ENCODE results near the gene GALNT7. TPM values are rescaled to one million over a fixed set of nuclear protein-coding genes. Genes with fewer than 3 reads are reported as not detected.

GALNT7 gene
- polyA plus RNA-seq, 1 donor: 33.8 TPM

DNA sequence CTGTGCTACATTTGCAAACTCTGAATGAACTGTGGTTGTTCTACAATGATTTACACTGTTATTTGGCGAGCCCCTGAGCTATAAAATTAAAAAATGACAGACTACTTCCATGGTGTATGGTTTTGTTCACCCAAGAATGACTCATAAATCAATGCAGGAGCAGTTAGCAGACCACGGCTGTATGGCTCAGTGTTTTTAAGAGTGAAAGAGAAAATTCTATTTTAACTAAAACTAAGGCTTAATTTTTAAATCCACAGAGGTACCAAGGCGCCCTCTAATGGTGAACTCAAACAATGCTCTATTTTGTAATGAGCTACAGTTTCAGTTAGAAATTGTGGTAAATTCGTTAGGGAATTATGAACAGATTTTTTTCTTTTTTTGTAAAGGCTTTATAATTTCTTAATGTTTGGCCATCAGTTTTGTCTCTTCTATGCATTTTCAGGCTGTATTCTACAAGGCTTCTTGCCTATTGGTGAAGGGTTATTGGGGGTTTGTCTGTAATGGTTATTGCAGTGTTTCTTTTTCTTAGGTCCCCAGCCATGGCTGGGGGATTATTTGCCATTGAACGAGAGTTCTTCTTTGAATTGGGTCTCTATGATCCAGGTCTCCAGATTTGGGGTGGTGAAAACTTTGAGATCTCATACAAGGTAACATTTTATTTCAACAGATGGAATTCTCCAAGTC, 133.0 kb downstream of the GALNT7 start:
- no peak for DNase-seq (ENCODE audit: low read depth)

DNA sequence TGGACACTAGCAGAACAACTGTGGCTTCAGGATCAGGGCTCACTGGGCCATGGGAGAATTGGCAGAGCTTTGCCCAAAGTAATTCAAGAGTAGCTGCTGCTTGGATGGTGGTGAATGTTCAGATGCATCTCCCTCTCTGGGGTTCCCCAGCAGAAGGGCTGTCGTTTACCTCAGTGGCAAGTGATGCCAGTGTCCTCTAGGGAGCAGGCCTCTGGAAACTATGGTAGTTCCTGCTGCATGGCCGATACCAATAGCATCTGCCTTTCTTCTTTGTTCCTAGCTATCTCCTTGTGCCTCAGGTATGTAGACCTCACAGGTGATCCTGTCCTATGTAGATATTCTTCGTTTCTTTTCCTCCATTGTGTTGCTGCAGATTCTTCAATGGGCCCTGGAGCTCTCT, 139.2 kb downstream of the GALNT7 start:
- no peak for DNase-seq (ENCODE audit: low read depth)

DNA sequence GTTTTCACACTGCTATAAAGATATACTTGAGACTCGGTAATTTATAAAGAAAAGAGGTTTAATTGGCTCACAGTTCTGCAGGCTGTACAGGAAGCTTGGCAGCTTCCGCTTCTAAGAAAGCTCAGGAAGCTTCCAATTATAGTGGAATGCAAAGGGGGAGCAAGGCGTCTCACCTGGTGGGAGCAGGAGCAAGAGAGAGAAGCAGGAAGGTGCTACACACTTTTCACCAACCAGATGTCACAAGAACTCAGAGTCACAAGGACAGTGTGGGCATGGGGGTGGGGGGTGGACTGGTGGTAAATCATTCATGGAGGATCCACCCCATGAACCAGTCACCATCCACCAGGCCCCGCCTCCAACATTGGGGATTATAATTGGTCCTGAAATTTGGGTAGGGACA, 142.8 kb downstream of the GALNT7 start:
- no peak for DNase-seq (ENCODE audit: low read depth)

DNA sequence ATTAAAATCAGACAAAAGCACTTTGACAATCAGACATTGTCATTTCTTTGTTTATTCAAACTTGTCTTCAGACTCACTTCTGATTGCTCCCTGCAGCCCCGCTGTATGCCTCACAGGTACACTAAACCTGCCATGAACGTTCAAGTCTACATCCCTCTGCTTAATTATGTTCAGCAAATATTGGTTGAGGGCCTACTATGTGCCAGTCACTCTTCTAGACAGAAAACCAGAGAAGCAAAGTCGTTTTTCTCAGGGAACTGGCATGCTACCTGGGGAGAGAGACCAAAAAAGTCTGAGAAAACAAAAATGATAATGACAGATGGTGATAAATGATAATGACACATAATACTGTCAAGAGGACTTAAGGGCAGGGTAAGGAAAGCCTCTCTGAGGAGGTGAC, 146.1 kb downstream of the GALNT7 start:
- DNase-seq (ENCODE audit: low read depth): no peak

DNA sequence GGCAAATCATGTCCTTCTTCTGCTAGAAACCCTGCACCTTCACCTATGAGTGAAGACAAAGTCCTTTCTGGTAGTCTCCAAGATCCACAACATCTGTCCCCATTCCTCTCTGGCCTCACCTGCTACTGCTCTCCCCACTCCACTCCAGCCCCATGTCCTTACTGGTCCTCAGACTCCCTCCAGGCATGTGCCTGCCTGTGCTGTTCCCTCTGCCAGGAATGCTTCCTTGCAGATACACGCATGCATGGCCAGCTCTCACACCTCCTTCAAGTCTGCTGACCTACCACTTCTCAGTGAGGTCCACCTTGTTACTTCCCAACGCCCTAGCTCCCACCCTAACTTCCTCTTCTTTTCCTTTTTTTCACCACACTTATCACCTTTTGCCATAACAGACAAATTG, 147.4 kb downstream of the GALNT7 start:
- DNase-seq (ENCODE audit: low read depth): no peak

DNA sequence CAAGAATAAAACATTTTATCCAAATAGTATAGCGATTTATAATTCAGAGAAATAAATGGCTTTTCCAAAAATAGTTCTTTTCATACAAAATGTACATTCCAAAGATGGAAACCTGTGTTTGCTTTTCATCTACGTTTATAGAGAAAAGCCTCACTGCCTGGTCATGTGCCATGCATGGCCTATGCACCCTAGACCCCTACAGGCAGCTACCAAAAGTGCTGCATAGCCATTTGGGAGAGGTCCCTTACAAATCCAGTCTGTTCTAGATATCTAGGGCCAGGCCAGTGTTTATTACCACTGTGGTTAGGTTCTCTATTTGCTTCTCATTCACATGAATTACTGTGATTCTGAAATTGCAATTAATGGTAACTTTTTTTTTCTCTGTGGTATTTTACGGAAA, 148.4 kb downstream of the GALNT7 start:
- no peak for DNase-seq (ENCODE audit: low read depth)

DNA sequence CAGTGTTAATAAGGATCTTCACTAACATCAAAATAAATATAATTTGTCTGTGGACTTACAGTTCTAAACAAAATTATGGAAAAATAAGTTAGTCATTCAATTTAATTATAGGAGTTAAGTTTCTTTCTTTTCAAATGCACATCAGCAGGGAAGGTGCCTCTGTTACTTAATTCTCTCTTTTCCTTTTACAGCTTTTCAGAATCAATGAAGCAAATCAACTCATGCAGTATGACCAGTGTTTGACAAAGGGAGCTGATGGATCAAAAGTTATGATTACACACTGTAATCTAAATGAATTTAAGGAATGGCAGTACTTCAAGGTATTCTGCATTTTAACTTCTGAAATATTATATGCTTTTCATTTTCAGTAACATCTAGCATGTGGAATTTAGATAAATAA, 149.6 kb downstream of the GALNT7 start:
- DNase-seq (ENCODE audit: low read depth): no peak

DNA sequence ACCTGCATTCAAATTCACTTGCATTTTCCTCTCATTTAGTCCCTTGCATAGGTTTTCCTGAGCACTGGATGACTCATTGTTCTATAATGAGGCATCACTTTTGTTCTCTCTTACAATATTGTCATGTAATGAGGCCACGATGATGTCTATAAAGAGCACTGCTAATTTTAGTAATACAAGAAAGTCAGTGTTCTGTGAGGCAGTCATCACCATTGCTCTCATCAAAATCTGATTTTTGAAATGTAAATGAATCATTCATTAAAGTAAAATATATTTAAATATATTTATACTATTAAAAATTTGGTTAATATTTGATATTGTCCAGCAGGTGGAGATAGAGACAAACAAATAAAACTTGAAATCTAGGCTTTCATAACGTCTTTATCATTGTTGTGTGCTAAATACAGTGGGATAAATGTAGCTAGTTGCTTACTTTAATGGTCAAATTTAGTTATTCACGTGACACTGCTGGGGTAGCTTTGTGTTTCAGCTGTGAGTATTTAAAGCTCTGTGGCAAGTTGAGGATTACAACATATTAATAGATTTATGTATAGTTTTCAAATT, 150.1 kb downstream of the GALNT7 start:
- DNase-seq (ENCODE audit: low read depth): no peak

DNA sequence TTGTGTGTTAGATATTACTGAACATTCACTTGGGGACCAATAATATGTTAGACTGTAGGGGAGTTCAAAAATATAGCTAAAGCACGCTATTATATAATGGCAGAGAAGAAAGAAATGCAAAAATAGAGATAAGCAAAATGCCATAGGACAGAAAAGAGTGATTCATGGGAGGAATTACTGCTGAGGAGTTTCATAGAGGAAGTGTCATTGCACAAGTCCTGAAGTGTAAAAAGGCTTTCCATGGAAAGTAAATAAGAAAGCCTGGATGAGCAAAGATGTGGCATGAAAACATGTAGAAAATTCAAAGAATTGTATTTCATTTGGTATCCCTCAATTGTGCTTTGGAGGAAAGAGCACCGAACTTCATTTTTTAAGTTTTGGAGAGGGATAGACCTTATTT, 151.1 kb downstream of the GALNT7 start:
- no peak for DNase-seq (ENCODE audit: low read depth)

DNA sequence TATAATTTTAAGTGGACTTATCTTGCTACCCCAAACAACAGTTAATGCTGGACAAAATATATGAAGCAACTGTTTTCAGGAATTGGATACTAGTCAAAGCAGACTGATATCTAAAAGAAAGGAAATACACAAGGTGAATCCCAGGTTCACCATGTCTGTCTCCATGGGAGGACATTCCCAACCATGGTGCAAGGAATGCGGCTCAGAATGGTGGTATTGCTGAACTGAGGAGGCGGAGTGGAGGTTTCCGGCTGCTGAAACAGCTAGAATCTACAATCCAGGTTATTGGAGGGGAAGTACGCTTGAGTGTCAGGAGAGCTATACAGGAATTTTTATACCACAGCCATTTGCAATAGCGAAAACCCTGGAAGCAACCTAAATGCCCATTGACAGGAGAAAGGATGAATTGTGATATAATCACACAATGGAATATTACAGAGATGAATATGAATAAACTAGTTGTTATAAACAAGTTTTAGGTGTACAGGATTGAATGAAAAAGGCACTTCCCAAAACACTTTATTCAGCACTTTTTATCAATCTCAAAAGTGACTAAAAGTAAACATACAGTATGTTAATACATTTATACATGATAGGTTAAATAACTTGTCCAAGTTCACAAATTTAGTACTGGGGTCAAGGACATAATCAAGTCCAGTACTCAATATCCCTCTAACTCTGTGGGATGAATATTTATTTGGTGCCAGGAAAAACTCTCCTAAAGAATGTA, 156.6 kb downstream of the GALNT7 start:
- DNase-seq (ENCODE audit: low read depth): no peak

DNA sequence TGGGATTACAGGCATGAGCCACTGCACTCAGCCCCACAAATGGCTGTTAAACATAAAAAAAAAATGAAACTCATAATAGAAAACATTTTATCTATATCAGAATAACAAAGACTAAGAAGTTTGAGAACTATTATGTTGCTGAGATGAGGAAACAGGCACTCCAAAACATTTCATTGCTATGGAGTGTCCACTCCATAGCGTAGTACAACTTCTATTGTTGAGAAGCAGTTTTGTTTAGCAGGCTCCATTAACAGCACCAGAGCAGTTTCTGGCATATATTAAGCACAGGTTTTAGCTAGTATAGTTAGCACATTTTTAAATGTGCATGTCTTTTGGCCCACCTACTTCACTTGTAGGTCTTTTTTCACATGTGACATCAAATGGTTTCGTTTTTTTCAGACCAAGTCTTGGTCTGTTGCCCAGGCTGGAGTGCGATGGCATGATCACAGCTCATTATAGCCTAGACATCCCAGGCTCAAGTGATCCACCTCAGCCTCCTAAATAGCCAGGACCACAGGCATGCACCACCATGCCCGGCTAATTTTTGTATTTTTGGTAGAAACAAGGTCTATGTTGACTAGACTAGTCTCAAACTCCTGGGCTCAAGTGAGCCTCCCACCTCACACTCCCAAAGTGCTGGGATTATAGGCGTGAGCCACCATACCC, 159.8 kb downstream of the GALNT7 start:
- DNase-seq (ENCODE audit: low read depth): no peak

DNA sequence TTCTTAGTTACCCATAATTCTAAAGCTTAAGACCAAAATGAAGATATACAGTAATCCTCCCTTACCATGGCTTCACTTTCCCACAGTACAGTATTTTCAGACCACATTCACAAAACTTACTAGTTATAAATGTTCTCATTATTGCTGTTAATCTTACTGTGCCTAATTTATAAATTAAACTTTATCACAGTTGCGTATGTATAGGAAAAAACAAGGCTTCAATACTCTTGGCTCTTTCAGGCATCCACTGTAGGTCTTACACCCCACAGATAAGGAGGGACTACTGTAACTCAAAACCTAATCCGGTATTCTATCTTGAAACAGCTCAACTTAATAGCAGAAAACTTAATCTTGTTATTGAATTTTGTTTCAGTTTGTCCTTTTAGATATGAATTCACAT, 162.0 kb downstream of the GALNT7 start:
- DNase-seq (ENCODE audit: low read depth): no peak

DNA sequence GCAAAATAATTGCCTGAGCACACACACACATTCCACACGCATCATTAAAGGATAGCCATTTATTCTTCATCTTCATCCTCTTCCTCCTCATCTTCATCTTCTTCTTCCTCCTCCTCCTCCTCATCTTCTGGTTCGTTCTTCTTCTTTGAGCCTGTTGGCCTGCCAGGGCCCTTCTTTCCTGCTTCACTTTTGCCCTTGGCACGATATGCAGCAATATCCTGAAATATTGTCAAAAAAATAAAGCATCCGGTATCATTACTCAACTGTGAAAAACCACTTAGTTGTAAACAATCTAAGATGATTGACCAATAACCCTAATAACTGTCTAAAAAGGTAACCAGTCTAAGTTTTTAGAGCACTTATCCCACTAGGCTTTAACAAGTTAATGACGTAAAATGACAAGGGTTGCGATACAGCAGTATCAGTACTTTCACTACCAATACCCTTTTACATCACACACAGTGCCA, 163.4 kb downstream of the GALNT7 start:
- no peak for DNase-seq (ENCODE audit: low read depth)

DNA sequence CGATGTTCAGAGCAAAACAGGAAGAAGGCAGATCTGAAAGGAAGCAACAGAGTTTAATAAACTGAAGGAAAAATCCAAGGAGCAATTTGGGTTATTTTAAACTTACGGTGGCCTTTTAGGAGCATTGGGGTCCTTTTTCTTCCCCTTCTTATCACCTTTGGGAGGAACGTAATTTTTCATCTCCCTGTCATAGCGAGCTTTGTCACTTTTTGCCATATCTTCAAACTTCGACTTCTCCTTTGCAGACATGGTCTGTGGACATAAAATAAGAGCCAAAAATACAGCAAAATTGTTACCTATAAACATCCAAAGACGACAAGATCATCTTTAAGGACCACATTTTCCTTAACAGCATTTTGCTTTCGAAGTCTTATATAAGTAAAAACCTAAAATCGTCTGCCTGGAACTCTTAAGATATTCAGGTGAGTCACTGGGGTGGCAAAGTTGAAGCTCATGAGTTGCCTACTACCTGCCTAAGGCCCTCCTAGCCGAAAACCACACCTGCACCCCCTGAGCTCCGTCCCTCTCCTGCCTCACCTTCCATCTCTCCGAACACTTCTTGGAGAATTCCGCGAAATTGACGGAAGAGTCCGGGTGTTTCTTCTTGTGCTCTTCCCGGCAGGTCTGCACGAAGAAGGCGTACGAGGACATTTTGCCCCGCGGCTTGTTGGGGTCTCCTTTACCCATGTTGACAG, 164.5 kb downstream of the GALNT7 start:
- no peak for DNase-seq (ENCODE audit: low read depth)

DNA sequence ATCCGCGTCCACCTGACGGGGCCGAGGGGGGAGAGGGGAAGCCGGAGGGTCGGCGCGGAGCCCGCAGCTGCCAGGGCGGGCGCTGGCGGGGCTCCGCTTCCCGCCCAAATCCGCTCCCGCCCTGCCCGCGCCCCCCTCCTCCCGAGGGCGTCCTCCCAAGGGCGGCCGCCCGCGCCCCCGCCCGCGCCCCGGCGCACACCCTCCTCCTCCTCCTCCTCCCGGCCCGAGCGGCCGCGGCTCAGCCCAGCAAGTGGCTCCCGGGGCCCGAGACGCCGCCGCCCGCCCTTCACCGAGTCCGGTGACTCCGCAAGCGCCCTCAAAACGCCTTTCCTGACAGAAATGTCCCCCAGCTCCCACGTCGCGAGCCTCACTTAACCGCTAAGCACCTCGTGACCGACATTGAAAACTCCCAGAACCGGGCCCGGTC, 165.1 kb downstream of the GALNT7 start:
- no peak for DNase-seq (ENCODE audit: low read depth)

DNA sequence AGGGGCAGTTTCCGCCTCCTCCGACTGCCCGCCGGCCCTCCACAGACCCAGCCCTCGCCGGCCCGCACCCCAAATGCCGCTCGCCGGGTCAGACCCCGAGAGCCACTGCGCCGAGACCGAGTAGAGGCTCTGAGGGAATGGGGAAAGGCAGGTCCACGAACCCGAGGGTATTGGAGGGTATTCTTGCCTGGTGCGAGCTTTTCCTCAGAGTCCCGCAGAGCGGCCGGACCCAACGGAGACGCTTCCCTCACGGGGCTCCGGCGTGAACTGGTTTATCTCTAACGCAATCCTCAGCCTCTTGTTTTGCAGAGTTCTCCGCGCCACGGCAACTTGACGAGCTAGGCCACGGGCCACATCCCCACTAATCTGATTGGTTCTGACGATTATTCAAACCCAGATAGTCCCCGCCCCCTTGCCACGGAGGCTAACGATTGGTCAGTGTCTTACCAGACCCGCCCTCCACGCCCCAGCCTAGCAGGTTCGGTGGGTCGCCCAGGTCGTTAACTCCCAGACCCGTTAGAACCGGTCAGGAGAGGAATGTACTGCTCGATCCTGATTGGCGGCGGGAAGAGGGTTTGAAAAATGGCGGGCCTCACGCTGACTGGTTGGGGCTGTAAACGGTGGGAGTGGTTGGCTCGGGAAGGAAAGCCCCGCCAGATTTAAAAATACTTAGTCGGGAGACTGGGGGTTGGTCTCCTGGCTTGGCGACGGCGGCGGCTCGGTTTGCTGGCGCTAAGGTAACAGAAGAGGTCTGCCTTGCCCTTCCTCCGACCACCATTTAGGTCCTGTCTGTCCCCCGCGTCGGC, 165.7 kb downstream of the GALNT7 start, which contains the start of gene HMGB2:
Gene HMGB2, minus strand, starts transcription at position 274 of the 806 bp plus-strand sequence. CDS start 709 bp downstream, outside the sequence.
- peak; percentile 99 for DNase-seq (ENCODE audit: low read depth)

DNA sequence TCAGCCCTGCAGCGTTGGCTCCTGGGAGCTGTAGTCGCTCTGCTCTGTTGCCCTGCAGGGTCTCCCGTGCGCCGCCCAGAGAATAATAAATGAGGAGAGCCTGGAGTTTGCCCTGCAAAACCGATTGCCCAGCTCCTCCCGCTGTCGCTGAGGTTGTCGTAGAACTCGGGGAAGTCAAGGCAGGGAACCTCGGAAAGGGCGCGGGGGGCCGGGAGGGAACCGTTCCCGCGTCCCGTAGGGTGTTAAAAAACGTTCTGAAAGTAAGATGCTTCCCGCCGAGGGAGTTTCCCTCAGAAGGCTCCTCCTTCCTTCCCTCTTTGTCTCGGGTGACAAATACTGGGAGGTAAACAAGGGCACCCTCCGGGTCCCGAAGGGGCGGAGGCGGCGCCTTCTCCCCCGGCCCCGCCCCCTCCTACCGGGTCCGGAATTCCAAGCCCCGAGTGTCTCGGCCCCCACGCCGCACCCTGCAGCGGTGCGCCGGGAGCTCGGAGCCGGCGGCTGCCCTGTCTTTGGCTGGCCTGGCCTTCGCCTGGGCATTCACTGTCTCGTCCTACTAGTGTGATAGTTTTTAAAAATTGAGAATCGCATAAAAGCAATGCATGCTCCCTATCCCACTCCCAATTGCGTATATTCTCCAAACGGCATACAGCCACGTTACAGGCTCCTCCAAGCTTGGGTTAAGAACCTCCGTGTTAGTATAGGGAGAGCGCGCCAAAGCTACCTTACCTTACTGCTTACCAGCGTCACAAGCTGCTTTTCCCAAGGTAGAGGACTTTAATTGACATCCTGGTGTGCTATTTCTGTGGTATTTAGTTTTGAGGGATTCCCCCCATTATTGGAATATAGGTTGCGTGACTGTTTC, 166.5 kb downstream of the GALNT7 start:
- no peak for DNase-seq (ENCODE audit: low read depth)

DNA sequence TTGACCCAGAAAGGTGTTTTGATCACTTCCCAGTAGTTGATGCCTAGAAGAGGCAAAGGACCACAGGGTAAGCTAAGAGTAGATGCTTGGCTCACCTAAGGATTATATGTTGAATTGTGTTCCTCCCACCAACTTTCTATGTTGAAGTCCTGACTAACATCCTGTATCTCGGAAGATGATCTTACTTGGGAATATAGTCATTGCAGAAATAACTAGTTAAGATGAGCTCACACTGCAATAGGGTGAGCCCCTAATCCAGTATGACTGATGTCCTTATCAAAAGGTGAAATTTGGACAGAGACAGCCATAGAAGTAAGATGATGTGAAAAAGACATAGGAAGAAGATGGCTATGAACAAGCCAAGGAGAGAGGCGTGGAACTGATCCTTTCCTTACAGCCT, 168.9 kb downstream of the GALNT7 start:
- DNase-seq (ENCODE audit: low read depth): no peak

DNA sequence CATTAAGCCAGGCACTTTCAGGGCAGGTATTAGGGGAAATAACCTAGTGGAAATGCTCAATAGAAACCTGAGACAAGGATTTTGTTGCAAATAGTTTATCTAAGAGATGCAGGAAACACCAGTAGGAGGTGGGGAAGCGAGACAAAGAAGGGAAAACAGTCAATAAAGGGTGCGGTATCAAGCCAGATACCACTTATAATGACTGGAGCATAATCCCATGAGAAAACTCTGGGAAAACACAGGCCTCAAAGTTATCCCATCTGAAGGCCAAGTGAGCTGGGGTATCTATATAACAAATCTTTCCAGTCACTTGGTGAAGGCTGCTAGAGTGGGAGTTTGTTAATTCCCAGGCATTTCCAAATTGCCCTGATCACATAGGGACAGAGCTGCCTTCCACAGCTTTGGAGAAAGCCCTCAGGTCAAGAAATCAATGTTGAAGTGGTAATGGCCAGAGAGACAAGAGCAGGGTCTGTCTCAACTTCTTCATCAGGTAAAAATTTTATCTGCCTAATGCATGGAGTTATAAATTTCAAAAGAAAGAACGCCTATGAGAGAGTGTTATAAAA, 175.3 kb downstream of the GALNT7 start:
- DNase-seq (ENCODE audit: low read depth): no peak

DNA sequence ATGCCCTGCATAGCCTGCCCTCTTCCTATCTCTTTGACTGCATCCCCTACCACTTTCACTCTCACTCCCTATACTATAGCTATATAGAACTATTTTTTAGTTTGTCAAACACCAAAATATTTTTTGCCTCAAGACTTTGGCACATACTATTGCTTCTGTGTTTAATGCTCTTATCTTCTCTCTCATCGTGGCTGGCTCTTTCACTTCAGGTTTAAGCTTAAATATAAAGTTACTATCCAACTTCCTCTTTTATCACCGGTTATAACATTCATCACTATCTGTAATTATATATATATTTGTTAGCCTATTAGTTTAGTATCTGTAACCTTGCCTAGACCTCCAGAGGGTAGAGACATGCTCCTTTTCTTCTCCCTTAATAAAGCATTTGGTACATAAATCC, 177.0 kb downstream of the GALNT7 start:
- DNase-seq (ENCODE audit: low read depth): no peak
